NCI-H2227 (cell line): Measurements from ENCODE around the gene INPP5A.
"Not testable (repeated sequence)": the region's sequence is repeated elsewhere in the genome, so short reads cannot be mapped to it uniquely, and the experiment has no call there.

Source experiments
- DNase-seq: peaks from one replicate; lab custom pipeline; 2025; ENCODE audit not compliant: unreplicated experiment; lab: John Stamatoyannopoulos, UW

The INPP5A gene

GRCh38 chr10:132752378-132752777 is 214.8 kb downstream of the INPP5A start:
- DNase-seq: no peak

GRCh38 chr10:132752961-132753360 is 215.4 kb downstream of the INPP5A start:
- no peak for DNase-seq

GRCh38 chr10:132753596-132753995 is 216.0 kb downstream of the INPP5A start:
- DNase-seq: no peak

DNA sequence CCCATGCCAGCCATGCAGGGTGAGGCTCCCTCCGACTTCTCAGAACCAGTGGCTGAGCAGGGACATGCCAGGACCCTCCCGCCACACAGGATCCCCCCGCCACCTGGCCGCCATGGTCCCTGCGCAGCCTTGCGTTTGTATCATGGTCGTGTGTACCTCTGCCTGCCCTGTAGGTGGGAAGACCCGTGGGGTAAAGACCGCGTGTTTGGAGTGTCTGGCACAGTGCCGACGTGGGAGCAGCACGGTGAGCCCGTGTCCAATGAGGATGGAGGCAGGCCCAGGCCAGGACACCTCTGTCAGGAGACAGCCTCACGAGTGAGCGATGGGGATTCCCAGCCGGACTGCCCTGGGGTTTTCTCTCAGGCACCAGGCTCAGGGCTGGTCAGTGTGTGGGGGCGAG is 216.5 kb downstream of the INPP5A start:
- no peak for DNase-seq

- no peak for DNase-seq
These were observed 217.7 kb downstream of the INPP5A start for GRCh38 chr10:132755166-132755711.

- no peak for DNase-seq
These were observed 219.0 kb downstream of the INPP5A start for GRCh38 chr10:132756591-132756990.

DNA sequence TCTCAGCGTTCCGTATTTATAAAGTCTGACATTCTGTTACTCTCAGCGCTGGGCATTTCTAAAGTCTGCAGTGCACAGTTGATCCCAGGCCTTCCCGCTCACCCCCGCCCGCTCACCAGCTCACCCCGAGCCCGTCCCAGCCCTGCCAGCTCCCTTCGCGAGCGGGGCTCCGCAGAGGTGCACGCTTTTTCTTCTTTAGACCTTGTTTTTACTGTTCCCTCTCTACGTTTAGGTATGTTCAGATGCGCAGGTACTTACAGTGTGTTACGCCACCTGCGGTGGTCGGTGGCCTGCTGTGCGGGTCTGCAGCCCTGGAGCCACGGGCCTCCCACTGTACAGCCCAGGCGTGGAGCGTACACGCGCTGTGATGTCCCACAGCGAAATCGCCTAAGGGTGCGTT is 219.6 kb downstream of the INPP5A start:
- no peak for DNase-seq

DNA sequence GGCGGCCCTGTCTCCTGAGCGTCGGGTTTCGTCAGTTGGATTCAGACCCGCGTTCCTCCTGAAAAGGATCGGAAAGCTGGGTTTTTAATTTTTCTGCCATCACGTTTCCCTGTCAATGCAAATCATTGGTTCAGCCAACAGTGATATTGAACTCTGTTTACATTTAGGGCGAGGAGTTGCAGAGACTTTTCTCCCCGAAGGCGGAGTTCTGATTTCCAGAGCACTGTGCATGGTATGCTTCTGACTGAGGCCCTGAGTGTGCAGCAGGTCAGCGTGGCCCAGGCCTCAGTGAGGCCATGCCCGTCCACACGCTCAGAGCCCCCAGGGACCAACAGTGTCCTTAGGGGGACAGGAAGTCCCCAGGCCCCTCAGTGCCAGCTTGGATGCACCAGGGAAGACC is 221.3 kb downstream of the INPP5A start:
- no peak for DNase-seq

DNA sequence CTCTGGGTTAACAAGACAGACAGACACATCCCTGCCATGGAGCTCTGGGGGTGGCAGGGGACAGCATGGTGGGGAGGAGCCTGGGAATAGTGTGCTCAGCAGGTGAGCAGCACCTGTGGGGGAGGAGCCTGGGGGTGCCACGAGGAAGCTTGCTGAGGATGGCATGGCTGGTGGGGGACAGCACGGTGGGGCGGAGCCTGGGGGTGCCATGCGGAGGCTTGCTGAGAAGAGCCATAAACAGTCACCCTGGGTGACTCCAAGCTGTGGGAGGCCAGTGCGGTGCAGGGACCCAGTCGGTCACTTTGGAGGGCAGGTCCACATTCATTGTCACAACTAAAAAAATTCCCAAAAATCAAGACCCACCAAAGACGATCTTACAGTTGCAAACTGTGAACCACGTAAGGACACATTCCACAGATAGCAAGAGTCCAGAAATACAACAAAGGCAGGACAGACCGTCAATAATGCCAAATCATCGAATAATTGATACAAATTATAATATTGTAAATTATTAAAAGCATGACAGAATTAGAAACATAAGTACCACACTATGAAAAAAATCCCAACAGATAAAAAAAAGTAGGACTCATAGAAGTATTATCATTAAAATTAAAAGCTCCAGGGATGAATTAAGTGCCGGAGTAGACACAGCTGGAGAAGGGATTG is 223.9 kb downstream of the INPP5A start:
- no peak for DNase-seq

- no peak for DNase-seq
These were observed 224.7 kb downstream of the INPP5A start for GRCh38 chr10:132762267-132762666.

DNA sequence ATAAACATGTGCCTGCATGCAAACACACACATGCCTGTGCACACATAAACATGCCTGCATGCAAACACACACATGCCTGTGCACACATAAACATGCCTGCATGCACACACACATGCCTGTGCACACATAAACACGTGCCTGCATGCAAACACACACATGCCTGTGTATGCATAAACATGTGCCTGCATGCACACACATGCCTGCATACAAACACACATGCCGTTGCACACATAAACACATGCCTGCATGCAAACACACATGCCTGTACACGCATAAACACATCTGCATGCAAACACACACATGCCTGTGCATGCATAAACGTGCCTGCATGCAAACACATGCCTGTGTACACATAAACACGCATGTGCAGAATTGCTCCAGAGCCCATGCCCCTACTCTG is 226.0 kb downstream of the INPP5A start:
- DNase-seq: no peak

DNA sequence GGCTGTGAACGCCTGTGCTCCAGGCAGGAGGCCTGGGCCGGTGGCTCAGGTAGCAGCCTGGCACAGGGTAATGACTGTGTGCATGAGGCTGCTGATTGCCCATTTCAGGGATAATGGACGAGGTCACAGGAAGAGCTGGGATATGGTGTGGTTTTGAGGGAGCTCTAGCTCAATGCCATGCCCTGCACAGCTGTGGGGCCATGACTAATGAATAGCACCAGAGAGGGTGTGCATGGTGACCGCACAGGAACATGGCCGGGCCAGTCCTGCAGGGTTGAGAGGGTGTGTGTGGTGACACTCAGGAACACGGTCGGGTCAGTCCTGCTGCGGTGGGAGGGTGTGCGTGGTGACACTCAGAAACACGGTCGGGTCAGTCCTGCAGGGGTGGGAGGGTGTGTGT is 226.5 kb downstream of the INPP5A start:
- no peak for DNase-seq

DNA sequence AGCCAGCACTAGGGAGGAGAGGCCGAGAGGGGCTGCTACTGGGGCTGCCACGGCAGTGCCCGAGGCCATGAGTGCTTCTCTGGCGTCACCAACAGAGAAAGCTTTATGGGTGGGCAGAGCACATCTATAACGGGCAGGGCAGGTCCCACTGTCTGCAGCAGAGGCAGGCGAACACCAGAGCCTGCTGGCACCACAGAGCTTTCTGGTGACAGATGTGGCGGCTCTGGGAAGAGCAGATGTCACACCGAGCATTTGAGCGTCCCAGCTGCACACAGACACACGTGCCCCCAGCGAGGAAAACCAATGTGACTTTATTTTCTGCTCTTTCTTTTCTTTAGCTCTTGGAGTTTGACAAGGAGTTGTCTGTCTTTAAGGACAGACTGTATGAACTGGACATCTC is 227.8 kb downstream of the INPP5A start:
- DNase-seq: no peak

DNA sequence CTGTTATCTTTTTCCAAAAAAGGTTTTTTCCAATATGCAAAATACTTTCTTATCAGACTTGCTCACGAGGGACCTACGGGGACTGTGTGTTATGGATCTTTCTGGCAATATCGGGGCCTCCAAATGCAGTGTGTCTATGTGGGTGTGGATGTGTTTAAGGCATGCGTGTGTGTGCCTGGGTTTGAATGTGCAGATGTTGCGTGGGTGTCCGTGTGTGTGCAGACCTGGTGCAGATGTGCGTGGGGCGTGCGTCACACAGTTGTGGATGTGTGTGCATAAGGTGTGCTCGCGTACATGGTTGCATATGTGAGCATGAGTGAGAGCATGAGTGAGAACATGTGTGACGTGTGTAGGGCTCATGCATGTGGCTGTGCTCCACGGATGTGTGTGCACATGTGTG is 228.7 kb downstream of the INPP5A start:
- DNase-seq: no peak

GRCh38 chr10:132768346-132769248 is 231.0 kb downstream of the INPP5A start:
- no peak for DNase-seq

DNA sequence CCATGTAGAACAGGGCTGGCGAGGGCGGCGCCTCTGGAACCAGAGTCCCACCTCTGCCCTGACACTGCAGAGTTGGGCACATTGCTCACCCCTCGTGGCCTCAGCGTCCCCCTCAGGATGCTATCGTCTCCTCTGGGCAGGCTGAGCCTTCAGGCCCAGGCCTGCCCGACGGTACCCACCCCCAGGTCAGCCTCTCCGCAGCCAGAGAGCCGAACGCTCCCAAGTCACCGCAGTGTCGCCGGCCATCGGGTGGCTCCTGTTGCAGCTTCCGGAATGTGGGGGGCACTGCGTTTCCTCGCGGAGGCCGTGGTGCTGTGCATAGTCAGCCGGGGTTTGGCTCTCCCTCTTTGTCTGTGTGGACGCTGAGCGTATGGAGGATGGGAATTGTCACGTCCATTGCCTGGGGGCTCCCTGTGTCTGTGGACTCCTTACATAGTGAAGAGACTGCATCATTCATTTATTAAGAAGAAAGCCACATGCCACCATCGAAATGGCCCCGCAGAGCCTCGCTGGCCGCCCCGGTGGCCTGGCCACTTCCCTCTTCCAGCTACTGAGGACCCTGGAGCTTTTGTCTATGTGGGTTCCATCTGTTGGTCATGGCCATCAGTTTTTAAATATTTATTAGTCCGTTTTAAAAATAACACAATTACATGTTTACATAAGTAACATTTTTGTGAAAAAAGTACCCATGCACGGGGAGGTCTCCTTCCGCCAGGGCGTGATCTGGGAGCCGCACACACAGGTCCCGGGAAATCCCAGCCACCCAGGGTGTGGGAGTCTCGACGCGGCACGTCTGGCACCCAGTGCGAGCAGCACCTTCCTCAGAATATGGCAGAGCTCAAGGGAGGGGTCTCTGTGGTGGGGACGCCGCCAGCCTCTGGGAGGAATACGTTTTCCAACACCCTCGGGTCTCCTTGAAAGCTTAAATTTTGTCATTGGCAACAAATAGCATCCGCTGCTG is 232.8 kb downstream of the INPP5A start:
- DNase-seq: no peak

DNA sequence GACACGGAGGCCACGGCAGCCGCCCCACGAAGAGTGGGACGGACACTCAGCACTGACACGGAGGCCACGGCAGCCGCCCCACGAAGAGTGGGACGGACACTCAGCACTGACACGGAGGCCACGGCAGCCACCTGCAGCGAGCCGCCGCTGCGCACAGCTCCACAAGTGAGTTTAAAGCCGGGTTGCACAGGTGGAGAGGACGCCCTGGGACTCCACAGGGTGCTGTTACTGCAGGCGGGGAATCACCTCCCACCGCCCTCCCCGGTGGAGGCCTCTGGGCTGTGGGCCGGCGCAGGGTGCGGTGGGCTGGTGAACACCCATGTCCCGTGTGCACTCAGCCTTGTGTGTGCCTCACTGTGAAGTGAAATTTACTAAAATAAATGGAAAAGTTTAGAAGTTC is 235.2 kb downstream of the INPP5A start:
- DNase-seq: not testable (repeated sequence)

DNA sequence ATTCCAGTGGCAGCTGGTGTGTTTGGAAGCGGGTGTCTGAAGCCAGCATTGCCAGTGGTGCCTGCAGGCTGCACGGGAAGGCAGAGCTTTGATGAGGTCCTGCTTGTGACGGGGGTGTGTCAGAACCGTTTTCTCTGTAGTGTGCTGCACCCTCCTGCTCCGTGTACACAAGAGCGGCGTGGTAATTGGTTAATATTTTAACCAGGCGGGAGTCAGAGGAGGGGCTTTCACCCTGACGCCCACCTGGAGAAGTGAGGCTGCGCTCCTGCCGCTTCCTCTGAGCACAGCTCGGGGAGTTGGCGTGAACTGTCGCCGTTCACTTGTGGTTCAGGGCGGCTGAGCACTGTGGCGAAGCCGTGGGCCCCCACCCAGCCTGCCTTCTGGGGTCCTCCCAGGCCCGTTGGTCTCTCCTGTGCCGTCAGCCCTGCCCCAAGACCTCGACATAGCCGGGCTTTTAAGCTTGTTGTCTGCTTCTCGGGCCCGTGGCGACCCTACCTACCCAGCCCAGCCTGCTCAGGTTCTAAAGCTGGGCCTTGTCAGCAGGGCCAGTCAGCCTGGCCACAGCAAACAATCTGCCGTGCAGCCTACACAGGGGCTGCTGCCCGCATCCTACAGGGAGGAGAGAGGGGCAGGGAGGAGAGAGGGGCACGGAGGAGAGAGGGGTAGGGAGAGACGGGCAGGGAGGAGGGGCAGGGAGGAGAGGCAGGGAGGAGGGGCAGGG is 236.8 kb downstream of the INPP5A start:
- DNase-seq: peak; percentile 55

DNA sequence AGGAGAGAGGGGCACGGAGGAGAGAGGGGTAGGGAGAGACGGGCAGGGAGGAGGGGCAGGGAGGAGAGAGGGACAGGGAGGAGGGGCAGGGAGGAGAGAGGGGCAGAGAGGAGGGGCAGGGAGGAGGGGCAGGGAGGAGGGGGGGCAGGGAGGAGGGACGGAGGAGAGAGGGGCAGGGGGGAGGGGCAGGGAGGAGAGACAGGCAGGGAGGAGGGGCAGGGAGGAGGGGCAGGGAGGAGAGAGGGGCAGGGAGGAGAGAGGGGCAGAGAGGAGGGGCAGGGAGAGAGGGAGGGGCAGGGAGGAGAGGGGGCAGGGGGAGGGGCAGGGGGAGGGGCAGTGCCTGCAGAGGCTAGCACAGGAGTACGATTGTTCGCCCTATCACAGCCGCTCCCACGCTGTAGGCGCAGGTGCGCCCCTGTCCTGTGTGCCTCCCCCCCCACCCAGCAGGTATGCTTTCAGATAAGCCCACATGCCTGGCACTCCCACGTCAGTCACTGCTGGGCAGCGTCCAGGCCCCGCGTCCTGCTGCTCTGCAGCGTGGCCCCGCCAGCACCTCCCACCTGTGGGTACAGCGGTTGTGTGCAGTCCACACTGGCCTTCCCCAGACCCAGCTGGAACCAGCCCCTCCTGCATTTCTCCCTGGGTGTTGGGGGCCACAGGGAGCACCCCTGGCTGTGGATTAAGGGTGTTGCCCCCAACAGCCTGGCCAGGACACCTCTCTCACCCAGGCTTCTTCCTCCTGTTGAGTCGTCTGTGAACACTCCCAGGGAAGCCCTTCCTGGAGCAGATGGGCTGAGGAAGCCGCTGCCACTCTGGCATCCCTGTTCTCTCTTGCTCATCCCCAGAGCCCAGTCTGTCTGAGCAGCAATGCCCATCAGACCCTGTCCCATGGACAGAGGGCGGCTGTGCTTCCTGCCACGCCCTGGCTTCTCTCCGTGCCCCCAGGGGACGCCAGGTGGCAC is 237.6 kb downstream of the INPP5A start:
- peak; percentile 42 for DNase-seq
